ENCODE measurements around the gene PBX1.

PBX1 gene

DNA sequence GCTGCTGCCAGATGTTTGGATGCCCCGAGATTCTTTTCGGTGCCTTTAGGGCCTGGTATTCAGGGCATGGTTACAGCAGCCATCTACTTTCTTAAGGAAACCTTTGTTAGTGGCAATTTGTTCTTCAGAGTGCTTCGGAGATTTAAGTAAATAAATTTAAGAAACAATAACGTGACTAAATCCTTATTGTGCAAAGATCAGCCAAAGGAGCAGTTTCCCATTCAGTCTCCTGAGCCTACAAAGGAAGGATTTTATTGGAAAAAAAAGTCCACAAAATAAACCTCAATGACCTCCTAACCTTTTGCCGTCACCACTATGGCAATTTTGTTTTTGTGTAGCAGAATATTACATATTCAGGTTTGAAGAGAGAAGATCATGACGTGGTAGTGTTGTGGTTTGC lies 231.1 kb downstream of the PBX1 start:
- no peak for DNase-seq

DNA sequence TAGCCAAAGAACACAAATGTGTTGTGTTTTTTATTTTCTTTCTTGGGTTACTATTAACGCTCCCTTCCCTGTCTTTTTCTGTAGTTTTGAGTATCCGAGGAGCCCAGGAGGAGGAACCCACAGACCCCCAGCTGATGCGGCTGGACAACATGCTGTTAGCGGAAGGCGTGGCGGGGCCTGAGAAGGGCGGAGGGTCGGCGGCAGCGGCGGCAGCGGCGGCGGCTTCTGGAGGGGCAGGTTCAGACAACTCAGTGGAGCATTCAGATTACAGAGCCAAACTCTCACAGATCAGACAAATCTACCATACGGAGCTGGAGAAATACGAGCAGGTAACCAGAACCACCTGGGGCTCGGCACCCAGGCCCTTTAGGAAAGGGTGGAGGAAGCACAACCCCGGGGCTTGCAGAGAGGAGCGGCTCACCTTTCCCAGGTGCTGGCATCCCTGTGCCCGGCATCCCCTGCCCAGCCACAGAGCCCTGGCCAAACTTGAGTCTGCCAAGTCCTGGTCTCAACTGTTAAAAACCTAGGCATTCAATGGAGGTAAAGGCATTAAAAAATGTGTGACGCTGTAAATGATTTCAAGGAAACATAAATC lies 233.5 kb downstream of the PBX1 start:
- no peak for DNase-seq

- DNase-seq = no peak
Observed at GRCh38 chr1:164794356-164794755, 235.4 kb downstream of the PBX1 start.

- no peak for DNase-seq
Observed at GRCh38 chr1:164796916-164797315, 237.9 kb downstream of the PBX1 start.

DNA sequence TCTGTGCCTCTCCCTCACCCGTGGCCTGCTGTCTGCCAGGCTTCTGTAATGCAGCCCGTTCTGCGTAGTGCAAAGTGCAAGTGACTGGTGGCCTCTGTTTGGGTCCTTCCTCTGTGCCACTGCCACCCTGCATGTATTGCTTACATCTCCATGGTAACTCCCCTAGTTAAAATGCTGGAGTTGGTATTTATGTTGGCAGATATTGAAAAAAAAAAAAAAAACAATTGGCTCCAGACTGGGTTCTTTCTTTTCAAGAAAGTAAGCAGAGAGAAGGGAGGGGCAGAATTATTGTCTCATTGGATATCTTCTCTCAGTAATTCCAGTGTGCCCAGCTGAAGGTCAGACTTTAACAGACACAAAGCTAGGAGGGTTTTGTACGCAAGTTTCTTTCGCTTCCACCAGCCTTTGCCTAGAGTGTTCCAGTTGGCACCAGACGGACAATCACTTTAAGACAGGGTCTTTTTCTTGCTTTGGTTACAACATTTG lies 242.3 kb downstream of the PBX1 start:
- DNase-seq = no peak

- DNase-seq = no peak
Observed at GRCh38 chr1:164801791-164802502, 243.0 kb downstream of the PBX1 start.

- no peak for DNase-seq
Observed at GRCh38 chr1:164802529-164803282, 243.7 kb downstream of the PBX1 start.

- DNase-seq = no peak
Observed at GRCh38 chr1:164803366-164803765, 244.4 kb downstream of the PBX1 start.

GRCh38 chr1:164804366-164804765 lies 245.4 kb downstream of the PBX1 start:
- no peak for DNase-seq

- DNase-seq = no peak
Observed at GRCh38 chr1:164805399-164805798, 246.4 kb downstream of the PBX1 start.

- no peak for DNase-seq
Observed at GRCh38 chr1:164806531-164806930, 247.5 kb downstream of the PBX1 start.

- no peak for DNase-seq
Observed at GRCh38 chr1:164813776-164814175, 254.8 kb downstream of the PBX1 start.

- DNase-seq = no peak
Observed at GRCh38 chr1:164821648-164822047, 262.7 kb downstream of the PBX1 start.

- no peak for DNase-seq
Observed at GRCh38 chr1:164823486-164824279, 264.7 kb downstream of the PBX1 start.

- no peak for DNase-seq
Observed at GRCh38 chr1:164824542-164824941, 265.6 kb downstream of the PBX1 start.

GRCh38 chr1:164830628-164831027 lies 271.6 kb downstream of the PBX1 start:
- peak; percentile 10 for DNase-seq

DNA sequence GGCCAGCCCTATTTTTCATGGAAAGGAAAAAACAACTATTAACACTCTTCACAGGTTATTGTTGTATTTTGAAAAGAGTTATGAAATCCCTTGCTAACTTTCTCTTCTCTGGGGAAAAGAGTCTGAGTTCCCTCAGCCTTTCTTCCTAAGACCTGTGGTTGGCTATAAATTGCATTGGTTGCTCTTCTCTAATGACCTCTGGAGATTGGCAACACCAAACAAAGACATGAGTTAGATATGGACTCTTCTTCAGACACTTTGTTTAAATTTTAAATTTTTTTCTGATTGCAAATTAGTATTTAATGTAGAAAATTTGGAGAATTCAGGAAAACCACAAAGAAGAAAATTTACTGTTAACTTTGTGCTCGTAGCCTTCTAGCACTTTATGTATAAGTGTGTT lies 275.7 kb downstream of the PBX1 start:
- DNase-seq = no peak

GRCh38 chr1:164836614-164837018 lies 277.6 kb downstream of the PBX1 start:
- DNase-seq = no peak

DNA sequence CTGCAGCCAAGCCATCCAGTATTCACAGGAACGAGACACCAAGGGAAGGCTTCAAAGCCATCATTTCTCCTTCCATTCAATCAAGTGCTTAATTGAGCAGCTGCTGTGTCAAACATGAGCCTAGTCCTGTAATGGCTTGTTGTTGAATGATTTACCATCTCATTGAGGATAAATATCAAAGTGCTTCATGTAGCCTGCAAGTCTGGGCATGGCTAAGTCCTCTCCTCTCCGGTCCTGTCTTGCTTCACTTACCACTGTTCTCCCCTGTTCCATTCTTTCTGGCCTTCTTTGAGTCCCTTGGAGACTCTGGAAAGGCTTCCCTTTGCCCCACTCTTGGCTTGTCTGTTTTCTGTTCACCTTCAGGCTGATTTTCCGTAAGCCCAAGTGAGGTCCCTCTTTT lies 279.8 kb downstream of the PBX1 start:
- DNase-seq = no peak

GRCh38 chr1:164840936-164841335 lies 282.0 kb downstream of the PBX1 start:
- DNase-seq = no peak

DNA sequence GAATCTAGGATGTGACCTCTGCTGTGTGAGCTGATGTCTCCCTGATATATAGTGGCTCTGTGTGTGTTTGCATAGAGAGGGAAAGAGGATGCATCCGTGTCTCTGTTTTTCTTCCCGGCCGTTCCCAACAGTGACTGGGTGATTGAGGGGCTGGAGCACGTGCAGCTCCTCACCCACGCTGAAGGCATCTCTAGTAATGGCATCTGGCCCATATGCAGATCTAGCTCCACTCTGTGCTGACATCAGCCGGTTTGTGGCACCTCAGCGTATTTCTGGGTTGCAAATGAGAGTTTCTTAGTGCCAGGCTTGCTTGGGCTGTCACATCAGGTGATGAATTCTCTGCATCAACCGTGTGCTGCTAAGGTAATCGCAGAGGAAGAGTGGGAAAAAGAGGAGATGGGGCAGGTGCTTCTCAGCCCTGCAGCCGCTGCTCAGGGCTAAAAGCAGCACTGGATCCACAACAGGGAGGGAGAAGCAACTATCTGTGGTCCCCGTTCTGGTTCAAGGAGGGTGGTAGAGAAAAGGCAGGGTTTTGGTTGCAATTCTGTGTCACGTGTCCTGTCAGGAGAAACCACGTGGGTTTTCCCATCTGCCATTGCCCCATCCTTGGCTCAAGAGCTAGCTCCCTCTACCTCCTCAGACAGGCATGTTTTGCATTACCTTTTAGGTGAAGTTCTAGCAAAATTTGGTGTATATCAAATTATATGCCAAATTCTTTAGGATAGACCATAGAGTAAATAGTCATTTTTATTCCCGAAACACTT lies 282.9 kb downstream of the PBX1 start:
- no peak for DNase-seq

DNA sequence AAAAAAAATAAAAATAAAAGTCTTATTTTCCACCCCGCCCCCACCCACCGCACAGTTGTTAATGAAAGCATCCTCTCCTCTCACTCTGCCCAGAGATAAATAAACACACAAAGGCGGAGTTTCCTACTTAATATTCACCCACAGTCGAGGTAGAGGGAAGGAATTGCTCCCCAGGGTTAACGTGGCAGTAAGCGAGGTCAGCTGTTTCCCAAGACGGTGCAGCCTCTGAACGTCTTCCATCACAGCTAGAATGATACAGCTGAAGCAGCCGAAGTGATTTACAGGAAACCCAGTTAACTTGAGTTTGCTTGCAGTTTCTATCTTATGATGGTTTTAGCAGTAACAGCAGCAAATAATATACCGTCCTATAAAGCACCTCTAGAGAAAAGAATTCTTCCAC lies 283.9 kb downstream of the PBX1 start:
- DNase-seq = no peak

All from NCI-H2171 (cell line).